ENCODE data around the gene TYR. TPM values are rescaled to one million over a fixed set of nuclear protein-coding genes. Genes with fewer than 3 reads are reported as not detected.
"Not testable (repeated sequence)": the region's sequence is repeated elsewhere in the genome, so short reads cannot be mapped to it uniquely, and the experiment has no call there.

TYR gene
- total RNA-seq, 1 experiment from 2014 or later, result not detected

- H3K27ac ChIP-seq, result no peak overlapping the region
- H3K4me3 ChIP-seq, result no peak overlapping the region
- H4K20me1 ChIP-seq (ENCODE audit: insufficient read depth), result no peaks in the 10 kb centered on the region
- H3K9me3 ChIP-seq (ENCODE audit: insufficient read depth, low read depth), result no peaks in the 10 kb centered on the region
- TF ChIP-seq CTCF (conservative IDR thresholded peaks at IDR 0.05), result no peak
- TF ChIP-seq EZH2 (IDR thresholded peaks at IDR 0.05; ENCODE audit: low read depth), result no peak
- DNase-seq, result no peak
- H3K27me3 ChIP-seq (ENCODE audit: insufficient read depth, low read depth), result no peaks in the 10 kb centered on the region
- H3K4me1 ChIP-seq (replicated peaks; ENCODE audit: insufficient read depth), result no peaks in the 10 kb centered on the region
- no peak overlapping the region for H3K4me2 ChIP-seq
- no peaks in the 10 kb centered on the region for H3K9me2 ChIP-seq (ENCODE audit: insufficient read depth)
- BruUV-seq (replicated peaks), result no TSS peak
- ChIA-PET POLR2A (ENCODE audit: unreplicated experiment) (no interaction called here), CTCF (no interaction called here)
- H3K36me3 ChIP-seq (ENCODE audit: low read depth), result no peaks in the 10 kb centered on the region
- no peak overlapping the region for H2AFZ ChIP-seq
- no peaks in the 10 kb centered on the region for H3K79me2 ChIP-seq (ENCODE audit: low read depth)
- intact Hi-C loops (cut with micrococcal nuclease; ENCODE audit: unreplicated experiment), result no loop called here
- H3F3A ChIP-seq (ENCODE audit: insufficient read depth, low read depth), result no peaks in the 10 kb centered on the region
Measured at GRCh38 chr11:89249196-89249595, 71.5 kb downstream of the TYR start.

GRCh38 chr11:89261483-89261882, 83.8 kb downstream of the TYR start:
- H3K27ac ChIP-seq; H4K20me1 ChIP-seq (ENCODE audit: insufficient read depth); H3F3A ChIP-seq (ENCODE audit: insufficient read depth, low read depth); H3K4me3 ChIP-seq; H3K36me3 ChIP-seq (ENCODE audit: low read depth); H3K27me3 ChIP-seq (ENCODE audit: insufficient read depth, low read depth); BruUV-seq (replicated peaks); CTCF ChIA-PET; H2AFZ ChIP-seq; DNase-seq; H3K79me2 ChIP-seq (ENCODE audit: low read depth); H3K9me3 ChIP-seq (ENCODE audit: insufficient read depth, low read depth); POLR2A ChIA-PET (ENCODE audit: unreplicated experiment); H3K4me2 ChIP-seq; H3K4me1 ChIP-seq (replicated peaks; ENCODE audit: insufficient read depth); H3K9me2 ChIP-seq (ENCODE audit: insufficient read depth); intact Hi-C loops (cut with micrococcal nuclease; ENCODE audit: unreplicated experiment): not testable (repeated sequence)

- Histone ChIP-seq H3K27me3 (ENCODE audit: insufficient read depth, low read depth) (no peaks in the 10 kb centered on the region), H3K36me3 (ENCODE audit: low read depth) (no peaks in the 10 kb centered on the region), H3K9me3 (ENCODE audit: insufficient read depth, low read depth) (no peaks in the 10 kb centered on the region), H2AFZ (no peak overlapping the region), H3K27ac (no peak overlapping the region), H3K4me1 (replicated peaks; ENCODE audit: insufficient read depth) (no peaks in the 10 kb centered on the region), H3F3A (ENCODE audit: insufficient read depth, low read depth) (no peaks in the 10 kb centered on the region), H4K20me1 (ENCODE audit: insufficient read depth) (no peaks in the 10 kb centered on the region), H3K79me2 (ENCODE audit: low read depth) (no peaks in the 10 kb centered on the region), H3K4me2 (no peak overlapping the region), H3K9me2 (ENCODE audit: insufficient read depth) (no peaks in the 10 kb centered on the region), H3K4me3 (no peak overlapping the region)
- ChIA-PET POLR2A (ENCODE audit: unreplicated experiment) (no interaction called here), CTCF (no interaction called here)
- intact Hi-C loops (cut with micrococcal nuclease; ENCODE audit: unreplicated experiment), result no loop called here
- TF ChIP-seq CTCF (conservative IDR thresholded peaks at IDR 0.05) (no peak), EZH2 (IDR thresholded peaks at IDR 0.05; ENCODE audit: low read depth) (no peak)
- DNase-seq, result no peak
- BruUV-seq (replicated peaks), result no TSS peak
Measured at GRCh38 chr11:89267660-89268302, 90.1 kb downstream of the TYR start.

GRCh38 chr11:89272540-89273088, 94.9 kb downstream of the TYR start:
- POLR2A ChIA-PET (ENCODE audit: unreplicated experiment); BruUV-seq (replicated peaks); H3K9me3 ChIP-seq (ENCODE audit: insufficient read depth, low read depth): not testable (repeated sequence)

GRCh38 chr11:89273220-89273619, 95.5 kb downstream of the TYR start:
- H4K20me1 ChIP-seq (ENCODE audit: insufficient read depth); intact Hi-C loops (cut with micrococcal nuclease; ENCODE audit: unreplicated experiment); H3K79me2 ChIP-seq (ENCODE audit: low read depth); H2AFZ ChIP-seq; H3F3A ChIP-seq (ENCODE audit: insufficient read depth, low read depth); H3K9me3 ChIP-seq (ENCODE audit: insufficient read depth, low read depth); H3K4me2 ChIP-seq; H3K4me3 ChIP-seq; H3K27me3 ChIP-seq (ENCODE audit: insufficient read depth, low read depth); H3K27ac ChIP-seq; H3K9me2 ChIP-seq (ENCODE audit: insufficient read depth); DNase-seq; CTCF ChIA-PET; H3K4me1 ChIP-seq (replicated peaks; ENCODE audit: insufficient read depth); BruUV-seq (replicated peaks); H3K36me3 ChIP-seq (ENCODE audit: low read depth); POLR2A ChIA-PET (ENCODE audit: unreplicated experiment): not testable (repeated sequence)

More at GRCh38 chr11:89272540-89273088, 94.9 kb downstream of the TYR start:
- H3K9me2 ChIP-seq (ENCODE audit: insufficient read depth); H3K79me2 ChIP-seq (ENCODE audit: low read depth); H3K27ac ChIP-seq; H3K4me1 ChIP-seq (replicated peaks; ENCODE audit: insufficient read depth); H3K27me3 ChIP-seq (ENCODE audit: insufficient read depth, low read depth); DNase-seq; H3K36me3 ChIP-seq (ENCODE audit: low read depth); H4K20me1 ChIP-seq (ENCODE audit: insufficient read depth); CTCF ChIA-PET; H2AFZ ChIP-seq; H3F3A ChIP-seq (ENCODE audit: insufficient read depth, low read depth); H3K4me2 ChIP-seq; H3K4me3 ChIP-seq; intact Hi-C loops (cut with micrococcal nuclease; ENCODE audit: unreplicated experiment): not testable (repeated sequence)

Measured in PC-9 (cell line).